PC-3 (cell line): ENCODE data around the gene GRPEL2. TPM values are rescaled to one million over a fixed set of nuclear protein-coding genes. Genes with fewer than 3 reads are reported as not detected.

Source experiments
- ATAC-seq: fragments of 200-7000 bp; cut with Tn5 transposase; 2 replicates; pipeline ENCODE4 v1.9.1; 2020; ENCODE audit warnings: mild to moderate bottlenecking, moderate library complexity
- BruUV-seq: library from RNA; stranded (reverse); fragments of 400-500 nt; replicated peaks from 2 replicates; lab custom pipeline; 2021; lab: Mats Ljungman, UMichigan
- CTCF ChIA-PET: fragments of 300-600 bp; sonication (Branson Sonifier 250); formaldehyde crosslinking; loops from one replicate; lab custom pipeline; 2022; ENCODE audit warnings: antibody characterized with exemption; lab: Charles Lee
- POLR2A ChIA-PET: fragments of 300-600 bp; sonication (Branson Sonifier 250); formaldehyde crosslinking; loops from one replicate; lab custom pipeline; 2022; ENCODE audit warnings: antibody characterized with exemption; ENCODE audit not compliant: unreplicated experiment; lab: Charles Lee
- DNase-seq: peaks from one replicate; pipeline ENCODE4 v3.0.0-alpha.2; 2015
- H2AFZ ChIP-seq: fragments of 300-600 bp; sonication (generic); 2 replicates; pipeline ENCODE4 v1.6.0; 2016; ENCODE audit warnings: antibody characterized with exemption, low read length
- H3F3A ChIP-seq: fragments of 300-600 bp; sonication (generic); one replicate; pipeline ENCODE4 v1.6.0; 2017; ENCODE audit warnings: antibody characterized with exemption, low read length, control low read depth, mild to moderate bottlenecking; ENCODE audit not compliant: unreplicated experiment
- H3K27ac ChIP-seq: fragments of 300-600 bp; sonication (generic); 2 replicates; pipeline ENCODE4 v1.5.1; 2016; ENCODE audit warnings: mild to moderate bottlenecking, low read length
- H3K27me3 ChIP-seq: fragments of 300-600 bp; sonication (generic); 2 replicates; pipeline ENCODE4 v1.6.1; 2016; ENCODE audit warnings: low read length, mixed read lengths
- H3K36me3 ChIP-seq: fragments of 300-600 bp; sonication (generic); 2 replicates; pipeline ENCODE4 v1.6.1; 2016; ENCODE audit warnings: low read depth, mixed run types, low read length, mixed read lengths
- H3K4me1 ChIP-seq: fragments of 300-600 bp; sonication (generic); 2 replicates; pipeline ENCODE4 v1.5.1; 2016; ENCODE audit warnings: low read length; ENCODE audit not compliant: insufficient read depth
- H3K4me2 ChIP-seq: fragments of 300-600 bp; sonication (generic); 2 replicates; pipeline ENCODE4 v1.6.0; 2016; ENCODE audit warnings: low read length
- H3K4me3 ChIP-seq: fragments of 300-600 bp; sonication (generic); 2 replicates; pipeline ENCODE4 v1.5.1; 2016; ENCODE audit warnings: mild to moderate bottlenecking, low read length, mixed read lengths
- H3K79me2 ChIP-seq: fragments of 300-600 bp; sonication (generic); 2 replicates; pipeline ENCODE4 v1.6.1; 2017; ENCODE audit warnings: low read length, mixed read lengths
- H3K9ac ChIP-seq: fragments of 300-600 bp; sonication (generic); 2 replicates; pipeline ENCODE4 v1.6.0; 2016; ENCODE audit warnings: mild to moderate bottlenecking, low read length
- H3K9me2 ChIP-seq: fragments of 300-600 bp; sonication (generic); replicated peaks from 2 replicates; pipeline ENCODE4 v1.6.1; 2016; ENCODE audit warnings: mixed run types, low read length, mixed read lengths
- H3K9me3 ChIP-seq: fragments of 300-600 bp; sonication (generic); 2 replicates; pipeline ENCODE4 v1.6.1; 2016; ENCODE audit warnings: low read length, mixed read lengths
- H4K20me1 ChIP-seq: fragments of 300-600 bp; sonication (generic); 2 replicates; pipeline ENCODE4 v1.6.1; 2016; ENCODE audit warnings: low read length, mixed read lengths
- CTCF ChIP-seq: fragments of 300-600 bp; sonication (generic); conservative IDR thresholded peaks from 2 replicates; pipeline ENCODE4 v1.5.1; 2017; ENCODE audit warnings: antibody characterized with exemption, low read depth, mild to moderate bottlenecking, low read length
- EZH2 ChIP-seq: fragments of 300-600 bp; sonication (generic); IDR thresholded peaks from one replicate; pipeline ENCODE4 v1.6.1; 2017; ENCODE audit warnings: antibody characterized with exemption, mild to moderate bottlenecking, low read length; ENCODE audit not compliant: unreplicated experiment
- EZH2phosphoT487 ChIP-seq: fragments of 300-600 bp; sonication (generic); IDR thresholded peaks from 2 replicates; pipeline ENCODE4 v1.6.1; 2018; ENCODE audit warnings: mild to moderate bottlenecking, antibody characterized with exemption, low read length, borderline replicate concordance
- intact Hi-C: fragments of 100-400 bp; cut with micrococcal nuclease; formaldehyde crosslinking; loops from 2 replicates; pipeline ENCODE4 v1.9.0; 2023
- total RNA-seq: library from RNA; depleted of rRNA; stranded (reverse); fragments of >200 nt; gene quantifications from 2 replicates; pipeline ENCODE4 v1.2.3, GENCODE V29; 2014

GRPEL2 gene
- total RNA-seq, 1 experiment from 2014 or later, result 43.8 TPM

GRCh38 chr5:149323621-149324205 is 21.6 kb upstream of the GRPEL2 start:
- no peak overlapping the region for H3K27ac ChIP-seq
- intact Hi-C loops, result loop anchor here (10.0 kb wide), 1 partner anchor 59 kb away; no protein-coding TSS in a partner anchor
- no peaks in the 10 kb centered on the region for H3K79me2 ChIP-seq
- no peaks in the 10 kb centered on the region for H4K20me1 ChIP-seq
- peaks cover 15% of the 10 kb centered on the region for H3K4me1 ChIP-seq
- no peak for DNase-seq
- no peaks in the 10 kb centered on the region for H3K9me2 ChIP-seq
- H3K4me3 ChIP-seq, result no peak overlapping the region
- H3K9ac ChIP-seq, result no peak overlapping the region
- CTCF ChIA-PET, result interaction anchor here (0.6 kb wide), 1 partner anchor 83 kb away, joined by 3 read pairs; no protein-coding TSS in a partner anchor
- H3K27me3 ChIP-seq, result no peaks in the 10 kb centered on the region
- H3F3A ChIP-seq, result no peaks in the 10 kb centered on the region
- TF ChIP-seq EZH2 (no peak), CTCF (no peak), EZH2phosphoT487 (no peak)
- H3K36me3 ChIP-seq, result no peaks in the 10 kb centered on the region
- no peaks in the 10 kb centered on the region for H3K9me3 ChIP-seq
- no peak for ATAC-seq
- POLR2A ChIA-PET, result no interaction called here
- no peak overlapping the region for H3K4me2 ChIP-seq
- no TSS peak for BruUV-seq
- H2AFZ ChIP-seq, result no peak overlapping the region

- no TSS peak for BruUV-seq
- no peaks in the 10 kb centered on the region for H3K9me3 ChIP-seq
- H3K9ac ChIP-seq, result no peak overlapping the region
- H3K27ac ChIP-seq, result no peak overlapping the region
- no peaks in the 10 kb centered on the region for H3K79me2 ChIP-seq
- intact Hi-C loops, result loop anchor here (10.0 kb wide), 1 partner anchor 60 kb away; no protein-coding TSS in a partner anchor
- no peak for TF ChIP-seq EZH2
- no peak for TF ChIP-seq EZH2phosphoT487
- no peak for TF ChIP-seq CTCF
- H3F3A ChIP-seq, result no peaks in the 10 kb centered on the region
- DNase-seq (no peak), ATAC-seq (no peak)
- POLR2A ChIA-PET, result no interaction called here
- H3K4me3 ChIP-seq, result no peak overlapping the region
- no peaks in the 10 kb centered on the region for H4K20me1 ChIP-seq
- H3K4me2 ChIP-seq, result no peak overlapping the region
- no peaks in the 10 kb centered on the region for H3K27me3 ChIP-seq
- H3K36me3 ChIP-seq, result no peaks in the 10 kb centered on the region
- no peaks in the 10 kb centered on the region for H3K9me2 ChIP-seq
- peaks cover 15% of the 10 kb centered on the region for H3K4me1 ChIP-seq
- CTCF ChIA-PET, result interaction anchor here (0.6 kb wide), 1 partner anchor 82 kb away, joined by 3 read pairs; no protein-coding TSS in a partner anchor
- H2AFZ ChIP-seq, result no peak overlapping the region
These were observed 20.7 kb upstream of the GRPEL2 start for GRCh38 chr5:149324641-149325040.

- CTCF ChIA-PET, result no interaction called here
- Histone ChIP-seq H3K9ac (no peak overlapping the region), H3K4me2 (no peak overlapping the region), H2AFZ (no peak overlapping the region), H3K27ac (no peak overlapping the region), H3K4me1 (peaks cover 15% of the 10 kb centered on the region), H3F3A (no peaks in the 10 kb centered on the region), H3K9me2 (no peaks in the 10 kb centered on the region), H4K20me1 (no peaks in the 10 kb centered on the region), H3K79me2 (no peaks in the 10 kb centered on the region), H3K9me3 (no peaks in the 10 kb centered on the region), H3K4me3 (no peak overlapping the region), H3K27me3 (no peaks in the 10 kb centered on the region), H3K36me3 (no peaks in the 10 kb centered on the region)
- no TSS peak for BruUV-seq
- DNase-seq, result no peak
- TF ChIP-seq CTCF, result no peak
- no peak for TF ChIP-seq EZH2
- TF ChIP-seq EZH2phosphoT487, result no peak
- intact Hi-C loops, result loop anchor here (10.0 kb wide), 1 partner anchor 60 kb away; no protein-coding TSS in a partner anchor
- no peak for ATAC-seq
- POLR2A ChIA-PET, result no interaction called here
These were observed 20.0 kb upstream of the GRPEL2 start for GRCh38 chr5:149325166-149325735.
